Hepatocyte (in vitro differentiated cells): ENCODE data around the gene HAUS7. TPM values are rescaled to one million over a fixed set of nuclear protein-coding genes. Genes with fewer than 3 reads are reported as not detected.

ENCODE experiments used
- DNase-seq: peaks from one replicate; pipeline ENCODE4 v3.0.0-alpha.2; 2016; ENCODE audit warnings: low spot score
- H2AFZ ChIP-seq: fragments of 200-600 bp; sonication (generic); 2 replicates; pipeline ENCODE4 v1.6.0; 2016; ENCODE audit warnings: antibody characterized with exemption, mild to moderate bottlenecking
- H3K27ac ChIP-seq: fragments of 200-600 bp; sonication (generic); 2 replicates; pipeline ENCODE4 v1.5.1; 2016; ENCODE audit warnings: mild to moderate bottlenecking
- H3K27me3 ChIP-seq: fragments of 200-600 bp; sonication (generic); 2 replicates; pipeline ENCODE4 v1.6.1; 2016
- H3K36me3 ChIP-seq: fragments of 200-600 bp; sonication (generic); replicated peaks from 2 replicates; pipeline ENCODE4 v1.5.1; 2016; ENCODE audit warnings: low read depth; ENCODE audit not compliant: insufficient read depth
- H3K4me1 ChIP-seq: fragments of 200-600 bp; sonication (generic); 2 replicates; pipeline ENCODE4 v1.5.1; 2016; ENCODE audit warnings: mild to moderate bottlenecking, moderate library complexity; ENCODE audit not compliant: insufficient read depth
- H3K4me2 ChIP-seq: fragments of 200-600 bp; sonication (generic); 2 replicates; pipeline ENCODE4 v1.6.0; 2016
- H3K4me3 ChIP-seq: fragments of 200-600 bp; sonication (generic); 2 replicates; pipeline ENCODE4 v1.5.1; 2016; ENCODE audit warnings: mild to moderate bottlenecking
- H3K79me2 ChIP-seq: fragments of 200-600 bp; sonication (generic); 2 replicates; pipeline ENCODE4 v1.6.0; 2017; ENCODE audit warnings: mild to moderate bottlenecking
- H3K9me2 ChIP-seq: fragments of 200-600 bp; sonication (generic); replicated peaks from 2 replicates; pipeline ENCODE4 v1.6.0; 2017; ENCODE audit warnings: mild to moderate bottlenecking; ENCODE audit not compliant: insufficient read depth
- H3K9me3 ChIP-seq: fragments of 200-600 bp; sonication (generic); 2 replicates; pipeline ENCODE4 v1.5.1; 2016; ENCODE audit warnings: low read depth, mild to moderate bottlenecking
- H4K20me1 ChIP-seq: fragments of 200-600 bp; sonication (generic); 2 replicates; pipeline ENCODE4 v1.6.0; 2016; ENCODE audit warnings: mild to moderate bottlenecking; ENCODE audit not compliant: insufficient read depth, poor library complexity, severe bottlenecking
- EZH2 ChIP-seq: fragments of 200-600 bp; sonication (generic); IDR thresholded peaks from 2 replicates; pipeline ENCODE4 v1.6.1; 2016; ENCODE audit warnings: antibody characterized with exemption, mild to moderate bottlenecking, borderline replicate concordance
- EZH2phosphoT487 ChIP-seq: fragments of 200-600 bp; sonication (generic); IDR thresholded peaks from one replicate; pipeline ENCODE4 v1.6.1; 2018; ENCODE audit warnings: antibody characterized with exemption, mild to moderate bottlenecking, low read depth, moderate library complexity; ENCODE audit not compliant: unreplicated experiment, severe bottlenecking
- WGBS: methylation state at CpG from one replicate; pipeline ENCODE4 v1.1.6; 2016; ENCODE audit warnings: low lambda C conversion rate; ENCODE audit errors: missing lambda C conversion rate; 5-methylcytosine and 5-hydroxymethylcytosine counted together
- polyA plus RNA-seq: library from polyadenylated mRNA; unstranded; fragments of >200 nt; fragmentation: Nextera tagmentation; extraction: Ambion mirVana; gene quantifications from 2 replicates; pipeline ENCODE4 v1.2.1, GENCODE V29; 2016
- total RNA-seq: library from RNA; depleted of rRNA; stranded (reverse); fragments of >200 nt; gene quantifications from 2 replicates; pipeline ENCODE4 v1.2.3, GENCODE V29; 2014
- TF ChIP-seq, protein P1 (sequence below): fragments of 200-600 bp; sonication (generic); IDR thresholded peaks from 2 replicates; pipeline ENCODE4 v1.5.1; 2016; ENCODE audit warnings: antibody characterized with exemption, mild to moderate bottlenecking; ENCODE audit not compliant: poor library complexity

HAUS7 gene
- total RNA-seq (6.8 and 17.5 TPM in 2 replicates), polyA plus RNA-seq (19.7 and 23.1 TPM in 2 replicates)

DNA sequence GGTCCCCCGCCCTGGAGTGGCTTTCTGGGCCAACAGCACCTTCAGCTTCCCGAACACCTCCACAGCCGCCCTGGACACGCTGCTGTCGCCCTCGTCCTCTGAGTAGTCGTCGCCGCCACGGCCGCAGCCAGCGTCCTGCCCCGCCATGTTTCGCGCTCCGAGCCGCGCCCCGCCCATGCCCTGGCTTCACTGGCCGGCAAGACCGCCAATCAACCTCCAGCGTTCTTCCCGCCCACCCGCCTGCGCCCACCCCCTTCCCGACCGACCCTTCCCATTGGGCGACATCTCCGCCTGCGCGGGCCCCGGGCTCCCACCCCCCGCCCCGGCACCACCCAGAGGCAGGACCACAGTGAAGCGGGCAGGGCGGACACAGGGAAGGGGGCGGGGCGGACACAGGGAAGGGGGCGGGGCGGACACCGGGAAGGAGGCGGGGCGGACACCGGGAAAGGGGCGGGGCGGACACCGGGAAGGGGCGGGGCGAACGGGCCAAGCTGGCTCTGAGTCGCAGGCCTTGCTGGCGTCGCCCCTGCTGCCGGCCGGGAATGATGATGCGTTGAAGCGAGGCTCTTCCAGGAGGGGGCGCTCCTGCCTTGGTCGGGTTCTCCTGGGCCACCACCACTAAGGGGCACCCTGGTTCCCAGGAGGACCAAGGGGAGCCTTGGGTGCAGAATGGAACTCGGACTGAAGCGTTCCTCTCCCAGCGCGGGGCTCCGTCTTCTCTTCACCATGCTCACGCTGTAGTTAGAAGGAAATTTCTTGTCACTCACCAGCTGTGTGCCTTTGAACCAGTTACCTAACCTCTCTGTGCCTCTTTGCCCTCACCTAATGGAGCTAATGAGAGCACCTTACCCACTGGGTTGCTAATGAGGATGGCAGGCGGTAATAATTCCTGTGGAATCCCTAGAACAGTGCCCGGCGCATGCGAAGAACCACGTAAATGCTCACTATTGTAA lies at the start of gene HAUS7:
TSS of gene HAUS7 (minus strand) at position 166 of the 953 bp plus-strand sequence. CDS start at position 147, 19 bp downstream.
- no peaks in the 10 kb centered on the region for H4K20me1 ChIP-seq
- H2AFZ ChIP-seq, result peak within 1 kb of the TSS; percentile 58
- peaks cover 7% of the 10 kb centered on the region for H3K4me1 ChIP-seq
- H3K4me3 ChIP-seq, result peak within 1 kb of the TSS; percentile 35
- no peaks in the 10 kb centered on the region for H3K9me3 ChIP-seq
- H3K27ac ChIP-seq, result peak within 1 kb of the TSS; percentile 57
- WGBS, result 64% methylated on average over 28 of the region's 70 CpGs
- no peaks in the 10 kb centered on the region for H3K27me3 ChIP-seq
- peaks cover 4% of the 10 kb centered on the region for H3K79me2 ChIP-seq
- no peaks in the 10 kb centered on the region for H3K9me2 ChIP-seq
- TF ChIP-seq, protein P1, sequence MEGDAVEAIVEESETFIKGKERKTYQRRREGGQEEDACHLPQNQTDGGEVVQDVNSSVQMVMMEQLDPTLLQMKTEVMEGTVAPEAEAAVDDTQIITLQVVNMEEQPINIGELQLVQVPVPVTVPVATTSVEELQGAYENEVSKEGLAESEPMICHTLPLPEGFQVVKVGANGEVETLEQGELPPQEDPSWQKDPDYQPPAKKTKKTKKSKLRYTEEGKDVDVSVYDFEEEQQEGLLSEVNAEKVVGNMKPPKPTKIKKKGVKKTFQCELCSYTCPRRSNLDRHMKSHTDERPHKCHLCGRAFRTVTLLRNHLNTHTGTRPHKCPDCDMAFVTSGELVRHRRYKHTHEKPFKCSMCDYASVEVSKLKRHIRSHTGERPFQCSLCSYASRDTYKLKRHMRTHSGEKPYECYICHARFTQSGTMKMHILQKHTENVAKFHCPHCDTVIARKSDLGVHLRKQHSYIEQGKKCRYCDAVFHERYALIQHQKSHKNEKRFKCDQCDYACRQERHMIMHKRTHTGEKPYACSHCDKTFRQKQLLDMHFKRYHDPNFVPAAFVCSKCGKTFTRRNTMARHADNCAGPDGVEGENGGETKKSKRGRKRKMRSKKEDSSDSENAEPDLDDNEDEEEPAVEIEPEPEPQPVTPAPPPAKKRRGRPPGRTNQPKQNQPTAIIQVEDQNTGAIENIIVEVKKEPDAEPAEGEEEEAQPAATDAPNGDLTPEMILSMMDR, result peak; percentile 70
- TF ChIP-seq EZH2phosphoT487, result no peak
- H3K36me3 ChIP-seq, result no peaks in the 10 kb centered on the region
- peak; percentile 91 for DNase-seq
- peak within 1 kb of the TSS; percentile 86 for H3K4me2 ChIP-seq

DNA sequence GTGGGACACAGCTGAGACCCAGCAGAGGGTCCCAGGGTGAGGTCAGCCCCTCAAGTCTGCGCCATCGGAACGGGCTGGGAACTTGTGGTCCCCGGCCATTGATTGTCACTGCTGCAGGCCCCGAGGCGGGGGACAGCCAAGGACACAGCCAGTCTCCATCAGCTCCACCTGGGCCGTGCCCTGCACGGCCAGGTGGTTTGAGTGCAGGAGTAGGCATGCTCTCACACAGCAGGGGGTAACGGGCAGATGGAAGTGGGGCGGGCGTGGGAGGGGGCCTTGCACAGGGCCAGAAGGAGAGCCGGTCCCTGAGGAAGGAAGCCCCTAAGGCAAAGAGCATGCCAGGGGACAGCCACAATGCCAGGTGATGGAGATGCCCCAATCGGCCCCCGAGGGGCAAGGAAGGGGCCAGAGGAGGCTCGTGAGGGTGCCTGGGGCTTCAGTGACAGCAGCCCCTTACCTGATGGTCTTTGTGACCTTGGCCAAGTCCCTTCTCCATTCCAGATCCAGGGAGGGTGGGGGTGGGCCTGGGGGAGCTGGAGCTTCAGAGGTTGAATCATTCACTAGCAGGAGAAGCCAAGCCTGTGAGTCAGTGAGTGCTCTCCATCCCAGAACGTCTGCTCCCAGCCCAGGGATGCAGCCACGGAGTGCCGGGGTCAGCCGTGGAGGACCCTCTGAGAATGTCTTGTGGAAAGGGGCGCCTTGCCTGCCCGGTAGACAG lies 49.4 kb upstream of the HAUS7 start:
- Histone ChIP-seq H3K27ac (no peak overlapping the region), H3K79me2 (no peaks in the 10 kb centered on the region), H3K36me3 (no peaks in the 10 kb centered on the region), H3K9me2 (no peaks in the 10 kb centered on the region), H3K4me3 (no peak overlapping the region), H3K4me1 (no peaks in the 10 kb centered on the region), H2AFZ (no peak overlapping the region), H3K4me2 (no peak overlapping the region), H4K20me1 (no peaks in the 10 kb centered on the region), H3K27me3 (peaks cover 6% of the 10 kb centered on the region), H3K9me3 (no peaks in the 10 kb centered on the region)
- no peak for DNase-seq
- TF ChIP-seq, protein P1, result no peak
- no peak for TF ChIP-seq EZH2
- no peak for TF ChIP-seq EZH2phosphoT487
- WGBS, result 82% methylated on average over 18 of the region's 21 CpGs

DNA sequence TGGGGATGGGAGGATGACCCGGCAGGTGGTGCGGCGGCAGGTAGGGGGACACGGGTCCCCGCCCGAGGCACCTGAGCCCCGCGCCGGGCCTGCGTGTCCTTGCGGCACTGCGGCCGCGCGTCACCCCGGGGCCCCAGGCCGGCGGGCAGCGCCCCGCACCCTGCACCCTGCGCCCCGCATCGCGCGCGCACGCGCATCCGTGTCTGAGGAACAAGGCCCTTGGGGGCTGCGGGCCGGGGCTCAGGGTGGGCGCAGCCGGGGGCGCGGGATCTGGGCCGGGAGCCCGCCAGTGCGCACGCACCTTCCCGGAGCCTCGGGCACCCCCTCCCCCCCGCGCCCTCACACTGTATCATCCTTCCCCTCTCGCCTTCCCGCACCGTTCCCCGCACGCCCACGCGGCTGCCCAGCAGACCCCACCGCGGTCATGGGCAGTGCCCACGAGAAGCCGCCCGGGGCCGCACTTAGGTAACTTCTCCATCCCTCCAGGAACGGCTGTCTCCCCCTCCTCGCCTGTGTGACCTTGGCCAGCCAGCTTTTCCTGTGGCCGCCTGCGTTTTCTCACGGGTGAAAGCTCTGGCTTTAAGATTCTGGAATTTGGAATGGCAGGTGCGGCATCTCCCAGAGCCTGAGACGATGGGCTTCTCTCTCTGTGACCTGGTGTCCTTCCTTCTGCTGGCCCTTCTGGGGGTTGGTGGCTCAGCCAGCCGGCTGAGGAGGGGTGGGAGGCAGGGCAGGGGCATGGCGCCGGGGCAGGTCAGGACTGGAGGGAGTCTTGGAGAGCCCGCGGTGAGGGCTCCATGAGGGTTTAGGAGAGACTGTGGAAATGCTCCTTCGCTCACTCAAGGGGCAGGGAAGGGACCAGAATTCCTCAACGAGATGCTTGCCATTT lies 47.8 kb upstream of the HAUS7 start:
- no peaks in the 10 kb centered on the region for H3K9me3 ChIP-seq
- H2AFZ ChIP-seq, result no peak overlapping the region
- peaks cover 6% of the 10 kb centered on the region for H3K27me3 ChIP-seq
- H3K4me3 ChIP-seq, result no peak overlapping the region
- H3K36me3 ChIP-seq, result no peaks in the 10 kb centered on the region
- no peaks in the 10 kb centered on the region for H4K20me1 ChIP-seq
- WGBS, result 55% methylated on average over 27 of the region's 70 CpGs
- H3K9me2 ChIP-seq, result no peaks in the 10 kb centered on the region
- no peaks in the 10 kb centered on the region for H3K79me2 ChIP-seq
- no peak for DNase-seq
- TF ChIP-seq, protein P1, result no peak
- TF ChIP-seq EZH2 (no peak), EZH2phosphoT487 (no peak)
- H3K27ac ChIP-seq, result no peak overlapping the region
- no peak overlapping the region for H3K4me2 ChIP-seq
- H3K4me1 ChIP-seq, result no peaks in the 10 kb centered on the region
